Activated naive CD8-positive, alpha-beta T cell (primary cell): ENCODE results near the gene DHX8.
"Not testable (repeated sequence)": the region's sequence is repeated elsewhere in the genome, so short reads cannot be mapped to it uniquely, and the experiment has no call there.

ENCODE experiments used
- H3K27ac Mint-ChIP-seq: one replicate; pipeline ENCODE4 v1.8.0; 2021; ENCODE audit warnings: mixed read lengths
- H3K27me3 Mint-ChIP-seq: one replicate; pipeline ENCODE4 v1.8.0; 2021; ENCODE audit warnings: mixed read lengths
- H3K36me3 Mint-ChIP-seq: one replicate; pipeline ENCODE4 v1.8.0; 2021; ENCODE audit warnings: mixed read lengths
- H3K4me1 Mint-ChIP-seq: one replicate; pipeline ENCODE4 v1.8.0; 2021; ENCODE audit warnings: low read depth, mixed read lengths
- H3K4me3 Mint-ChIP-seq: one replicate; pipeline ENCODE4 v1.8.0; 2021; ENCODE audit warnings: mild to moderate bottlenecking, mixed read lengths
- H3K9me3 Mint-ChIP-seq: one replicate; pipeline ENCODE4 v1.8.0; 2021; ENCODE audit warnings: low read depth, mixed read lengths

Gene DHX8

DNA sequence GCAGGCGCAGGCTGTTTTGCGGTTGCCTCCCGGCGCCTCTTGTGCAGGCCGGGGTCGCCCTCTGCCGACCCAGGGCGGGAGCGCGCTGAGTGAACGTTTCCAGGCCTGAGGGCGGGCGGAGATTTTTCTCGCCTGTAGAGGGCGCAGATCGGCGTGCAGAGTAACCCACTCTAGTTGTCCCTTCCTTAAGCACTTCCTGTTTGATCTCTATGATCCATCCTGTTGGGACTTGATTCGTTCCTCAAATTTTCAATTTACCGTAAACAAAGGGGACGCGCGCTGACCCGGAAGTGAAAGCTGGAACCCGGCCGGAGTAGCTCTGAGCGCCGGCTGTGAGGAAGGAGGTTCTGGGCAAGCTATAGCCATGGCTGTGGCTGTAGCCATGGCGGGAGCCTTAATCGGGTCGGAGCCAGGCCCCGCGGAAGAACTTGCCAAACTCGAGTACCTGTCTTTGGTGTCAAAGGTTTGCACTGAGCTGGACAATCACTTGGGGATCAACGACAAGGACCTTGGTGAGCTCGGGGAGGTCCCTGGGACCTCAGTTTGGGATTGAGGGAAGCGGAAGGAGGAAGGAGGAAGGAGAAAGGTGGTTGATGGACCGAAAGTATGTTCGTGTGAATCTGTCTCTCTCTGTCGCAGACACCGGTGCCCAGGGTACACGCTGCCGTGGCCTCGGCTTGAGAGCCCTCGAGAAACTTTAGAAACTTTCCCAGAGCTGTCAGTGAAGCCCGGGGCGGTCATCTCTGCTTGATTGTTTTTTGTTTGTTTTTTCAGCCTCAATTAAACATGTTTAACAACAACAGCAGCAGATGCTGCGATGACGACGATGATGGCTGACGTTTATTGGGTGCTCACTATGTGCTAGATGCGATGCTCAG, at the start of gene DHX8:
TSS of gene DHX8 (plus strand) at position 302 of the 878 bp plus-strand sequence. CDS start at position 365, 63 bp downstream.
- peak within 1 kb of the TSS; percentile 100 for H3K4me3 Mint-ChIP-seq
- H3K36me3 Mint-ChIP-seq = no peaks in the 10 kb centered on the region
- no peaks in the 10 kb centered on the region for H3K27me3 Mint-ChIP-seq
- peak within 1 kb of the TSS; percentile 99 for H3K27ac Mint-ChIP-seq
- H3K4me1 Mint-ChIP-seq = peaks cover 32% of the 10 kb centered on the region
- no peaks in the 10 kb centered on the region for H3K9me3 Mint-ChIP-seq

DNA sequence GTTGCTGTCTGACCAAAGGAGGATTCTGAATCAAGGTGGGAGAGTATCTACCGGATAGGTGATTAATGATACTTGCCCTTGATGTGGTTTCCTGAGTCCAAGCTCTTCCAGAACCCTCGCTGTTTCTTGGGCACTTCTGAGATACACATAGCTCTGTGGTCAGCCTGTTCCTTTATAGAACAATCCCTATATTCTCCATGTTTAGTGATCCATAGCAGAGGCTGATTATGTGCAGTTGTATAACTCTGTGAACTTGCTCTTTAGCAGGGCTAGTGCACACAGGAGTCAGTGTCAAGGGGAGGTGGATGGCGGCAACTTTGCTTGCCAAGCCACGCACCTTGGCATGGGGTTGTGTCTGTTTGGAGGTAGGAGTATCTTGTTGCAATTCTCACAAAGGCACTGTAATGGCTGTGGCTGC, 48.9 kb upstream of the DHX8 start:
- Mint-ChIP-seq H3K4me3 (no peak overlapping the region), H3K36me3 (no peaks in the 10 kb centered on the region), H3K27me3 (peaks cover 5% of the 10 kb centered on the region), H3K9me3 (no peaks in the 10 kb centered on the region), H3K4me1 (no peaks in the 10 kb centered on the region), H3K27ac (no peak overlapping the region)

DNA sequence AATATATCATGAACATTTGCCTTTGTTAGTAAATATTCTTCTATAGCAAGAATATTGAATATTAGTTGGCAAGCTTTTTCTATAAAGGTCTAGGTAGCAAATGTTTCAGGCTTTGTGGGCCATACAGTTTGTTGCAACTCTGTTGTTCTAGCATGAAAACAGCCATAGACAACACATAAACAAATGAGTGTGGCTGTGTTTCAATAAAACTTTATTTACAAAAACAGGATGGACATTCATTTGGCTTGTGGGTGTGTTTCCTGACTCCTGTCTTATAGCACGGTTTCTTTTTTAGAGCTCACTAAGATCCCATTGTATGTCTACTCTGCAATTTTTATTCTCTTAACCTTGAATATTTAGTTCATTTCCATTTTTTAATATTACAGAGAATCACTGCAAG, 46.0 kb upstream of the DHX8 start:
- H3K27ac Mint-ChIP-seq = no peak overlapping the region
- no peaks in the 10 kb centered on the region for H3K36me3 Mint-ChIP-seq
- no peaks in the 10 kb centered on the region for H3K9me3 Mint-ChIP-seq
- peaks cover 2% of the 10 kb centered on the region for H3K27me3 Mint-ChIP-seq
- no peak overlapping the region for H3K4me3 Mint-ChIP-seq
- H3K4me1 Mint-ChIP-seq = no peaks in the 10 kb centered on the region

DNA sequence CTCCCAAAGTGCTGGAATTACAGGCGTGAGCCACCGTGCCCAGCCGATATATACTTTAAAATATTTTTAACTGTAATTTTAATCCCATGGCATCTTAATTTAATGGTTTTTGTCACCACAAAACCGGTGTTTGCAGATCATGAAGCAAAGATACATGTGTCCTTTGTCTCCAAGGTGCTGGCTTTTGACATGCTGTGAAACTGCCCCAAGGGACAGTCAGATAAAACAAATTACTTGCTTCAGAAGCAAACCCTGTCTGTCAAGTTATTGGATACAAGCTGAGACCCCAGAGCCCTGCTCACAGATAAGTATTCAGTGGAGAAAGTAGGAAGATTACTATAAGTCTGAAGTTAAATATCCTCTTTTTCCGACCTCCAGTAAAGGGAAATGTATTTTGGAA, 45.1 kb upstream of the DHX8 start:
- no peaks in the 10 kb centered on the region for H3K9me3 Mint-ChIP-seq
- H3K4me3 Mint-ChIP-seq = no peak overlapping the region
- no peak overlapping the region for H3K27ac Mint-ChIP-seq
- H3K36me3 Mint-ChIP-seq = no peaks in the 10 kb centered on the region
- H3K4me1 Mint-ChIP-seq = no peaks in the 10 kb centered on the region
- peaks cover 2% of the 10 kb centered on the region for H3K27me3 Mint-ChIP-seq

DNA sequence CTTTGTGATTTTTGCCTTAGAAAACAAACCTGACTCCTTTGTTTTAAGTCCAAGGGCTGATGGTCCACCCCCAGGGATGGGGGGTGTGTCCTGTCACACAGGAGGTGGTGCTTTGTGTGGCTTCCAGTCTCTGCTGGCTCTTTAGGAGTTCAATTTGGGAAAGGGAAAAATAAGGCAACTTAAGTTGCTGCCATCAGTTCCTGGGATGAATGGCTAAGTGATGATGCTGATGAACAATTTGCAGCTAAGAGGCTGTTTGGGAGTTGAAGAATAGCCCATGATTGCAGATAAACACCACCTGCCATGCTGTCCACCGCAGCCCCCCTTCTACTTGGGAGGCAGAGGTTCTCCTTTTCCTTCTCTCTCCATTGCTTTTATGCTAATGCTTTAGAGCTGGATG, 44.7 kb upstream of the DHX8 start:
- no peaks in the 10 kb centered on the region for H3K36me3 Mint-ChIP-seq
- H3K4me3 Mint-ChIP-seq = no peak overlapping the region
- no peak overlapping the region for H3K27ac Mint-ChIP-seq
- peaks cover 2% of the 10 kb centered on the region for H3K27me3 Mint-ChIP-seq
- H3K4me1 Mint-ChIP-seq = no peaks in the 10 kb centered on the region
- H3K9me3 Mint-ChIP-seq = no peaks in the 10 kb centered on the region

DNA sequence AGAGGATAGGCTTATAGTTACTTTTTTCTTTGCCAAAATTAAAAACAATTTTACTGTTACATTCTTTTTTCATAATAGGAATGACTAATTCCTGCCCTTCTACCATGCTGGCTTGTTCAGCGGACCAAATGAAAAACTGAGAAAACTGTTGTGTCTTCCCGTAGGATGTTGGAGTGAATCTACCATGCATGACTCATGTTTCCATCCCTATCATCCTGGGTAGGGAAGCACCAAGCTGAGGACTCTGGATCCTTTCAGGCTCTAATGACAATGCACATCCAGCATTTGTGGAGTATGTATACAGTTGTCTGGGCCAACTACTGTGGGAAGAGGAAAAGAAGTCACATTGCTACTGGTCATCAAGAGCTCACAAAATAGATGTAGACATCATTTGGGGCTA, 41.1 kb upstream of the DHX8 start:
- no peak overlapping the region for H3K4me3 Mint-ChIP-seq
- no peaks in the 10 kb centered on the region for H3K9me3 Mint-ChIP-seq
- H3K36me3 Mint-ChIP-seq = no peaks in the 10 kb centered on the region
- no peak overlapping the region for H3K27ac Mint-ChIP-seq
- H3K27me3 Mint-ChIP-seq = peaks cover 4% of the 10 kb centered on the region
- no peaks in the 10 kb centered on the region for H3K4me1 Mint-ChIP-seq

DNA sequence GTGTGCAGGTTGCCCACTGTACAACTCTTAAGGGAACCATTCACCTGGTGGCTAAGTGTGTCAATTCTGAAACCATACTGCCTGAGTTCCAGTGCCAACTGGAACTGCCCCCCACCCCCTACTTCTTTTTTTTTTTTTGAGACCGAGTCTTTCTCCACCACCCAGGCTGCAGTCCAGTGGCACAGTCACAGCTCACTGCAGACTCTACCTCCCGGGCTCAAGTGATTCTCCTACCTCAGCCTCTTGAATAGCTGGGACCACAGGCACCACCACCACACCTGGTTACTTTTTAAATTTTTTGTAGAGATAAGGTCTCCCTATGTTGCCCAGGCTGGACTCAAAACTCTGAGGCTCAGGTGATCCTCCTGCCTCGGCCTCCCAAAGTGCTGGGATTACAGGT, 40.4 kb upstream of the DHX8 start:
- Mint-ChIP-seq H3K9me3 (no peaks in the 10 kb centered on the region), H3K4me3 (no peak overlapping the region), H3K4me1 (no peaks in the 10 kb centered on the region), H3K27me3 (peaks cover 4% of the 10 kb centered on the region), H3K36me3 (no peaks in the 10 kb centered on the region), H3K27ac (no peak overlapping the region)

DNA sequence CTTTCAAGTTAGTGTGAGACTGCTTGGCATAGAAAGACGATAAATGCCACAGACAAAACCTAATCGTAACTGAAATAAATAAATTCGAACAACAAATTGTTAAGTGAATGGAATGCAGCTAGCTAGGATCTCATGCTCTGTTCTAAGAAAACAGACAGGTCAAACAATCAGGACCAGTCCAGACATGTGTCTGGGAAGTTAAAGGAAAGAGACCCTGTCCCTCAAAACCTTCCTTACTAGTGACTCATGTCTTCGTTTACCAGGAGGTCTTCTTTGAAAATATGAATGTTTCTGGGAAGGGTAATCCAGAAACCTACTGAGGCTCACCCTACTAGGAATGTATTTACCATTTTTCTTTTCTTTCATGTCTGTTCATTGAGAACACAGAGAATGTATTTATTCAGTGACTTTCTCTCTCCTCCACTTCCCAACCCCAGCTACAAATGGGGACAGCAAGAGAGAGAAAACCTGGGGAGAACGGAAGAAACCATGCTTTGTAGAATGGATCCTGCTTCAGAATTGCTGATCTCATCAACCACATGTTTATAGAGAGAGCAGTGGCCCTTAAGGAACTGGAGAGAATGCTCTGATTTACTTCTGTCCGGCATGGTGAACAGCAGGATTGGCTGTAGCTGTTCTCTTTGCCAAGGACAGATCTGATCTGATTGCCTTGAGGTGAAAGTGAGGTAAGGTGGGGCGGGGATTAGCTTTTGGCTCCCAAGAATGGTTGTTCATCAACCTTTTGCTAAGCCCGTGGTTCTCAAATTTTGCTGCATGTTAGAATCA, 39.4 kb upstream of the DHX8 start:
- H3K36me3 Mint-ChIP-seq = no peaks in the 10 kb centered on the region
- H3K27me3 Mint-ChIP-seq = peaks cover 4% of the 10 kb centered on the region
- H3K4me3 Mint-ChIP-seq = no peak overlapping the region
- no peaks in the 10 kb centered on the region for H3K9me3 Mint-ChIP-seq
- H3K27ac Mint-ChIP-seq = no peak overlapping the region
- H3K4me1 Mint-ChIP-seq = no peaks in the 10 kb centered on the region

DNA sequence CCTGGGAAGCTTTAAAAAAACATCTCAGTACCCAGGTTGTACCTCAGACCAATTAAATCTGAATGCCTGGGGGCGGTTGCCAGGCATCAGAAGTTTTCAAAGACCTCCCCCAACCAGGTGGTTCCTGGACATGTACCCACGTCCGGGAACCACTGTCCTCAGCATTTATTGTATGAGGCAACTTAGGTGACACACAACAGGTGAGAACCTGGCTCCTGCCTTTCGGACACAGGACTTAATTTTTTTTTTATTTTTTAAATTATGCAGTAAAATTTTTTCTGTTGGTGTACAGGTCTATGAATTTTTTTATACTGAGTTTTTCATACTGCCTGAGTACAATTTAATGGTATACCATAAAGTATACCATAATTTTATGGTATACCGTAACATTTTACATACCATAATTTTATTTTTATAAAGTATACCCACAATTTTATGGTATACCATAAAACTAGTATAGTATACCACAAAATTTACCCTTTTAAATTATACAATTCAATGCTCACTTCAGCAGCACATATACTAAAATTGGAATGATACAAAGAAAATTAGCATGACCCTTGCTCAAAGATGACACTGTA, 38.7 kb upstream of the DHX8 start:
- H3K4me3 Mint-ChIP-seq = no peak overlapping the region
- H3K9me3 Mint-ChIP-seq = no peaks in the 10 kb centered on the region
- no peaks in the 10 kb centered on the region for H3K36me3 Mint-ChIP-seq
- no peaks in the 10 kb centered on the region for H3K4me1 Mint-ChIP-seq
- H3K27ac Mint-ChIP-seq = no peak overlapping the region
- H3K27me3 Mint-ChIP-seq = peaks cover 4% of the 10 kb centered on the region

DNA sequence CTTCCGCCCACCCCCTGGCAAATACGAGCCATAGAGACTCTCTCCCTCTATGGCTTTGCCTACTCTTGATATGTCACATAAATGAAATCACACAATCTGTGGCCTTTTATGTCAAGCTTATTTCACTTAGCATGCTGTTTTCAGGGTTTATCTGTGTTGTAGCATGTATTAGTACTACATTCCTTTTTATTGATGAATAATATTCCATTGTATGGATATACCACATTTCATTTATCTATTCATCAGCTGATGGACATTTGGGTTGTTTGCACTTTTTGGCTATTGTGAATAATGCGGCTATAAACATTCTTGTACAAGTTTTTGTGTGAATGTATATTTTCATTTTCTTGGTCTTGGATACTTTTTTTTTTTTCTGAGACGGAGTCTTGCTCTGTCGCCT, 37.0 kb upstream of the DHX8 start:
- H3K9me3 Mint-ChIP-seq = no peaks in the 10 kb centered on the region
- H3K36me3 Mint-ChIP-seq = no peaks in the 10 kb centered on the region
- no peaks in the 10 kb centered on the region for H3K4me1 Mint-ChIP-seq
- H3K4me3 Mint-ChIP-seq = no peak overlapping the region
- H3K27me3 Mint-ChIP-seq = peaks cover 4% of the 10 kb centered on the region
- H3K27ac Mint-ChIP-seq = no peak overlapping the region

DNA sequence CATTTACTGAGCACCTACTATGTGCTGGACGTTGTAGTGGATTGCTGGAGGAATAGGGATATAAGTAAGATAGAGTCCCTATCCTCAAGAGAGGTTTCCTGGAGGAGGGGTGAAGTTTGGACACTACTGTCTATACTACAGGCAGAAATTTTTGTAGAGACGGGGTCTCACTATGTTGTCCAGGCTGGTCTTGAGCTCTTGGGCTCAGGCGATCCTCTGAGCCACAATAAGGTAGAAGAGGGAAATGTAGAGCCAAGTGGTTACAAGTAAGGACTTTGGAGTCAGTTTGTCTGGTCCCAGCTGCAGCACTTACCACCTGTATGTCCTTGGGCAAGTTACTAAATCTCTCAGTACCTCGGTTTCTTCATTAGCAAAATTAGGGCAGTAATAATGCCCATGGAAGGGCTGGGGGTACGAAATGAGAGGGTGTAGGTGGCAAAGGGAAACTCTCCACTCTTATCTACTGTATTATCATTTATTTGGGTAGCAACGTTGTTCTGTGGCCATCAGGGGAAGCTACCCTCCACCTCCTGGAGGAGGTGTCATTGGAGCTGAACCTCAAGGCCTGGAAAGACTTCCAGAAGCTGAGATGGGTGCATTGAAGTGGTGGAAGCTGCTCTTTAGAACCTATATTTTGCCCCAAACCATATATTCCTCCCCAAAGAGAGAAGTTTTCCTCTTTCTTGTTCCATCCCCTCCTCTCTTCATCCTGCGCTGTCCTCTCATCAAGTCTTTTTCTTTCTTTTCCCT, 34.9 kb upstream of the DHX8 start:
- Mint-ChIP-seq H3K4me1 (no peaks in the 10 kb centered on the region), H3K36me3 (no peaks in the 10 kb centered on the region), H3K27me3 (peaks cover 4% of the 10 kb centered on the region), H3K9me3 (no peaks in the 10 kb centered on the region), H3K27ac (no peak overlapping the region), H3K4me3 (no peak overlapping the region)

DNA sequence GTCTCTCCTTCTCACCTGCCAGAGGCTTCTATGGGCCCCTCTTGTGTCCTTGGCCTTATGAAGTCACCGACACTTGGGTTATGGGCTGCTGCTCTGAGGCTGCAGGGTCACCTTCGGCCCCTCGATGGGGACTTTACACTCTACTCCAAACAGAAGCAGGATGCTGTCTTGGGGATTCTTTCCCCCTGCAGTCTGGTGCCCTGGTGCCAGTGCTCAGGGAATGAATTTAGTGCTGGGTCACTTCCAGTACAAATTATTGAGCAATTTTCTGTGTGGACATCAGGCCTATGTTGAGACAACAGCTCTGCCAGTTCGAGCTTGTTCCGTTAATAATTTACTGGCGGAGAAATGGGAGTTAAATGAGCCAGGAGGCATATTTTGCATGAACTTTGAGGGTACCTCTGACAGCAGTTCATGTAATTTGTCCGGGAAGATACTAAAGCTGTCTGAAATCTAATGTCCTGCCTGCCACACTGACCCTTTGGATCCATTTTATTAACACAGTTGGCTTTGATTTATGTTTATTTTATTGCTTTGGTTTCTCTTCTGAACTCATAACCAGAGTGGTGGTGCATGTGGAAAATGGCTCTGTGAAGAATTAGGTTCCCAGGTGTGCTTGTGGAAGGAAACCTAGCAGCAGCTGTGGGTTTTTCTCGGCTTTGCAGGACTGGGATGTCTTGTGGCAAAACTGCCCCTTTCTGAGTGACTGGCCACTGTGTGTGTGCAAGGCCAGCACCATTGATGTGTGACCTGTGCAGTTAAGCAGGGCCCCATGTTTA, 34.1 kb upstream of the DHX8 start:
- peaks cover 3% of the 10 kb centered on the region for H3K27me3 Mint-ChIP-seq
- H3K27ac Mint-ChIP-seq = no peak overlapping the region
- H3K9me3 Mint-ChIP-seq = no peaks in the 10 kb centered on the region
- no peak overlapping the region for H3K4me3 Mint-ChIP-seq
- H3K4me1 Mint-ChIP-seq = no peaks in the 10 kb centered on the region
- no peaks in the 10 kb centered on the region for H3K36me3 Mint-ChIP-seq

DNA sequence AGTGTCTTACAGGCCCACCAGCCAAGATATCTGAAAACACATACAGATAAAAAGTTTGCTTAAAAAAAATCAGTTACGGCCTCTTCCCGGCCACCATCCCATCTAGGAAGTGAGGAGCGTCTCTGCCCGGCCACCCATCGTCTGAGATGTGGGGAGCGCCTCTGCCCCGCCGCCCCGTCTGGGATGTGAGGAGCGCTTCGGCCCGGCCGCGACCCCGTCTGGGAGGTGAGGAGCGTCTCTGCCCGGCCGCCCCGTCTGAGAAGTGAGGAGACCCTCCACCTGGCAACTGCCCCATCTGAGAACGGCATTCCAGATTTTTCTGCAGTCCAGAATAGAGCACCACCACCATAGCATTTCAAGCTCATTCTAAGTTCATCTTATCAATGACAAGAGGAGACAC, 33.0 kb upstream of the DHX8 start:
- not testable (repeated sequence) for H3K9me3 Mint-ChIP-seq, H3K27ac Mint-ChIP-seq, H3K4me3 Mint-ChIP-seq, H3K4me1 Mint-ChIP-seq, H3K36me3 Mint-ChIP-seq, H3K27me3 Mint-ChIP-seq

DNA sequence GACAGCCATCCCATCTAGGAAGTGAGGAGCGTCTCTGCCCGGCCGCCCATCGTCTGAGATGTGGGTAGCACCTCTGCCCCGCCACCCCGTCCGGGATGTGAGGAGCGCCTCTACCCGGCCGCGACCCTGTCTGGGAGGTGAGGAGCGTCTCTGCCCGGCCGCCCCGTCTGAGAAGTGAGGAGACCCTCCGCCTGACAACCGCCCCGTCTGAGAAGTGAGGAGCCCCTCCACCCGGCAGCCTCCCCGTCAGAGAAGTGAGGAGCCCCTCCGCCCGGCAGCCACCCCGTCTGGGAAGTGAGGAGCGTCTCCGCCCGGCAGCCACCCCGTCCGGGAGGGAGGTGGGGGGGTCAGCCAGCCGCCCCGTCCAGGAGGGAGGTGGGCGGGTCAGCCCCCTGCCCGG, 32.0 kb upstream of the DHX8 start:
- not testable (repeated sequence) for H3K4me1 Mint-ChIP-seq, H3K9me3 Mint-ChIP-seq, H3K27me3 Mint-ChIP-seq, H3K36me3 Mint-ChIP-seq, H3K4me3 Mint-ChIP-seq, H3K27ac Mint-ChIP-seq
